HG03558 (cell line): ENCODE data around the gene INSM1.

Source experiments
- ATAC-seq: cut with Tn5 transposase; IDR thresholded peaks from one replicate; pipeline ENCODE4 v1.9.1; 2021; ENCODE audit warnings: moderate number of reproducible peaks; ENCODE audit not compliant: unreplicated experiment; ENCODE audit errors: extremely low read depth

The INSM1 gene

DNA sequence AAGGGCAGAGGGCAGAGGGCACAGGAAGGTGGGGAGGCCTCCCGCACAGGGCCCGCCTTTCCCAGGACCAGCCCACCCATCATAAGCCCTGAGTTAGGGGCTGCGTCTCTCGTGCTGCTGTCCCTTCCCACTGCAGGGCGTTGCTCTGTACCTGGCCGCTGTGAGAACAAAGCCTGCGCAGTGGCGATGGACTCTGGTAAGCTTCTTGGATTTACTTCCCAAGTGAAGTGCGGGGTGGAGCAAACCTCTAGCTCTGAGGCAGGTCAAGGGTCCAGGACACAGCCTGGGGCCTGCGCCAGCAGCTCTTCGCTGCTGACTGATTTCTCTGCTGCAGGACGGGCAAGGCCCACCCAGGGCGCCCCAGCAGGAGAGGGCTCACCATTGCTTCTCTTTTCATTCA is 23.9 kb downstream of the INSM1 start:
- ATAC-seq, result no peak

DNA sequence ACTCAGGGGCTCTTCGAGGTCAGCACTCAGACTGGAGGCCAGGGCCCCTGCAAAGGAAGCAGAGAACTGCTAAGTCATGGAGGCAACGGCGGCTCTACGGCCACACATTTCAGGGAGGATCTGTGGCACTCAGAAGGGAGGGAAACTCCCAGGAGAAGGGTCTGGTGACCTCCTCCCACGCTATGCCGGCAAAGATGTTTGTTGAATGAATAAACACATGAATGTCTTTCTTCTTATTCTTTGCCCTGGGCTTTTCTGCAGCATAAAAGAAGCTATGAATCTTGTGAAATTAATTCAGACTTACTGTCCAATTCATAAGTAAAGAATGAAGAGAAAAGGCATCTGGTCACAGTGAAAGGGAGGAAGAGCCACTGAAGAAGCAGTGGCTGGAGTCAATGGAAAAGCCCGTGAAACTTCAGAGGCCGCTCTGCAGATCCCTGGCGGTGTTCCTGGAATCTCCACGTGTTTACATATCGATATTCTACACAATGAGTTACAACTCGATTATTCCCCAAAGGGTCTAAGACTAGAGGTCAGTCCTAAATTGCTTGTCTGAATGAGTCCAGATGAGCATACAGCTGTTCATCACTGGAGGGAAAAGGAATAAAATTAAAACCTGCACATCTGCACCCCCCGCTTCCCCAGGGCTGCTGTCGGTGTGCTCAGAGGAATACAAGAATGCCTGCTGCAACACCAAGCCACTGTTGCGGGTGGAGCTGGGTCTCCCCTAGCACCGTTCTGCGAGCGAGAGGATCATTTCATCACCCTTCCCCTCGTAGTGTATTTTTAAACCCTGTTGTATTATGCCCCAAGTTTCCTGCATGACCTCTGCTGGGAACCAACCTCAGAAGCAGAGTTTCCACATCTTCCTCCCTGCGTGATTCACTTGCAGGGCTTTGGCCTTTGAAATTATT is 25.6 kb downstream of the INSM1 start:
- no peak for ATAC-seq

DNA sequence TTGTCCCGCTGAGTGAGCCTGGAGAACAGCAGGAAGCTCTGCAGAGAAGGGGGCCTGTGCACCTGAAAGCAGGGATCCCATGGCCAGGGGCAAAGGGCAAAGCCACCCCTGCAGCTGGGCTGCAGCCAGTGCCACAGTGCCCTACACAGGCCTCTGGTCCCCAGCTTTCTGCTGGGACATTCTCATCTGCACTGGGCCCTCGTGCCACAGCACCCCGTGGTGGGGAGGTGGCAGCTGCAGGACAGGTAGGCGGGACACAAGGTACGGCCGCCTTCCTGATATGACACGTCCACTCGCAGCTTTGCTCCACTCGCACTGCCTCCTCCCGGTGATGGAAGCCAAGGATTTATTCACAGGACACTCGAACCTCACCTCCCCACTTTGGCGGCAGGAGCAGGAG is 27.2 kb downstream of the INSM1 start:
- ATAC-seq, result no peak

DNA sequence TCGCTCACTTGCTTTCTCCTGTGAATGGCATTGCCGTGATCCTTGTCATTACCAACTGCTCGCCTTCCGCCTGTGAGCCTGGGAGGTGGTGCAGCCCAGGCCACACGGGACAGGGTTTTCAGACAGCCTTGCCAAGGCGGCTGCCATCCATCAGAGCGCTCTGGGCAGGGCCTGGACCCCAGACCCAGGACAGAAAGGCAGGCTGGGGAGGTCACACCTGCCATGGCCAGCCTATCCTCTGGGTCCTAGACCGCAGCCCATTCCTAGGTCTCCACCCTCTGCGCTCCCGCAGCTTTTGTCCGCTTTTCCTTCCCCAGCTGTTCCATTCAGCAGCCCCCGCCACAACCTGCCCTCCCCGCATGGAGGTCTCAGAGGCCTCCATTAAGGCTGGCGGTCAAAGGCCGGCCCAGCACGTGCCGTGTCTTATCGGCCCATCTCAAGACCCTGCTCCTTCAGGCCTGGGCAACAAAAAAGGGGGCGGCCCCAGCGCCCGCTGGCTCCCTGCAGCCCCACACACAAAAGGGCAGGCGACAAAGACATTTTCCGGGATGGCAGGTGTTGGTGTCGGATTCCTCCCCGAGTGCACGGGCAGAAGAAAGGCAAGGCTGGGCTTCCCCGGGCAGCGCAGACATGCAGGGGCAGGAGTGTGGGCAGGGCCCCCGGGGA is 28.1 kb downstream of the INSM1 start:
- no peak for ATAC-seq

DNA sequence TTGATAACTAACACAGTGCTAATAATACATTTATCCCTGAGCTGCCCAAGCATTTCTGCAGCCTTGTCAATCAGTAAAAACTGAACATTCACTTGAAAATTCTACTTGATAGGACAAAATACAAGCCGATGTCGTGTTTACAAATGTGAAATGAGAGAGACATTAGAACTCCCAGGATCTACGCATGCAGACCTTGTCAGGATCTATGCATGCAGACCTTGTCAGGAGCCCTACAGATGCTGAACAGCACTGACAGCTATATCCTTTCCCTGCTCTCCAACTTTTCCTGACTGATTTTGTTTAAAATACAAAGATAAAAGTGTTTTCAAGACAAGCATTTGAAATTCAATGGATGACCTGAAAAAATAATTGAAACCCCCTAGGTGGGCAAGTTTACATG is 28.9 kb downstream of the INSM1 start:
- ATAC-seq, result no peak

DNA sequence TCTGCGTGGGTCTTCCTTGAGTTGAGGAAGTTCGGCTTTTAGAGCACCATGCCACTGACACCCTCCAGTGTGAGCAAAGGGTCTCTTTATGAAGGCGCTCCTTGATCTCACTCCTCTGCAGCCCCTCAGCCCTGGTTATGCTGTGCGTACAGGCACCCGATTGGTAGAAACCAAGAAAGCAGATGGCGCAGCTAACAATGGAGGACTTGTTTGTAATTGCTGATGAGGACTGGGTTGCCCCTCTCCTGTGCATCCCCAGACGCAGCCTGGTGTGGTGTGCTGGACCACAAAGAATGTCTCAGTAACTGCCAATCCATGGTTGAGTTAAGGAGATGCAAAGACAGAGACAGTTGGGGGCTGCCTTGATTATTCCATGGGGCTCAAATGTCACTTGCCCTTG is 30.2 kb downstream of the INSM1 start:
- no peak for ATAC-seq

DNA sequence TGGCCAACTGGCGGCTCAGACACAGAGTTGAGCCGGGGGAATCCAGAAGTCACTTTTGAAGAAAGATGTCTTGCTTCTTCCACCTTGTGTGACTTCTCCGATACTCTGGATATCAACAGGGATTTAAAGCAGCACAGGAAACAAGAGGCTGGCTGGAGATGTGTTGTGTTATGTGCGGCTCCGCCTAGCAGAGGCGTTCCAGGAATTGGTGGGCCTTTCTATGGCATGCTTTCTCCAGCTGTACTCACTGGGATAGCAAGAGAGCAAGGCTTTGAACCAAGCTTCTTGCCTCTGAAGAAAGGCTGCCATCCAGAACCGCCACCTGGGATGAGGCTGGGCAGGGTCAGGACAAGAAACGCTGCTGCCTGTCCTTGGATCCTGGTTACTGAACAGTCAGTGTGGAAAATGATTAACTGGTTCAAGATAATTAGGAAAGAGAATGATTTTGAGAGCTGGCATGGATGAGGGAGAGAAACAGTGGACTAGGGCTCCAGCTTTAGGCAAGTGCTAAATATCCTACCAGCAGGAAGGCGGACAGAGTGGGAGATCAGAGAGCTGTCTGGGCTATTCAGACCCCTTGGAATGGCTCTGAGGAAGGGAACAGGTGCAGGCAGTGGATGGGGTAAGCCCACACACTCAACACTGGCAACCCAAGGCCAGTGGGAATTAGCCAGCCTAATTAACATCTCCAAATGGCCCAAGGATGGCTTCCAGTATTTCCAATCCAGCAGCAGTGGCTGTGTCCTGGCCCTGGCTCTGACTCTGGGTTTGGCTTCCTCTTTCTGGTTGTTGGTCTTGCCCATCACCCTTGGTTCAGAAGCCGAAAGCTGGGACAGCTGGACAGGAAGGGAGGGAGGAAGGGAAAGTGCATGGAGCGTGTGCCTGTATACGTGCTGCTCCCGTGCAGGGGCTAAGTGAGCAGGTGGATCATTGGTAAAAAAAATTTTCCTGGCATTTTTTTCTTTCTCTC is 31.9 kb downstream of the INSM1 start:
- no peak for ATAC-seq

DNA sequence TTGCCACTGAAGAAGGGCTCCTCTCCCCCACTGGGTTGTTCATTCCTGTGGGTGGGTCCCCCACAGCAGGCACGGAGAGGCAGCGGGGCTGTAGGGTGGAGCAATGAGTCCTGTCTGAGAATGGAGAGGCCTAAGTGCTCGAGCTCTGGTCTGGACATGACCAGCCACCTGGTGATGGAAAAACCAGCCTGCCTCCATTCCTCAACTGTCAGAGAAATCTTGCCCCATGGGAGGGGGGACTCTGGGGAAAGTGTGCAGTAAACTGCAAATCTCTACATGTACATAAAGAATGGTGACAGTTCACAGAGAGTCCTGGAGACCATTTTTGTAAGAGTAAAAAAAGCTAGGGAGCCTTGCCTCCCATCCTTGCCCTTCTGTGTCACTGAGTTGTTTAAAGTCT is 34.1 kb downstream of the INSM1 start:
- no peak for ATAC-seq

DNA sequence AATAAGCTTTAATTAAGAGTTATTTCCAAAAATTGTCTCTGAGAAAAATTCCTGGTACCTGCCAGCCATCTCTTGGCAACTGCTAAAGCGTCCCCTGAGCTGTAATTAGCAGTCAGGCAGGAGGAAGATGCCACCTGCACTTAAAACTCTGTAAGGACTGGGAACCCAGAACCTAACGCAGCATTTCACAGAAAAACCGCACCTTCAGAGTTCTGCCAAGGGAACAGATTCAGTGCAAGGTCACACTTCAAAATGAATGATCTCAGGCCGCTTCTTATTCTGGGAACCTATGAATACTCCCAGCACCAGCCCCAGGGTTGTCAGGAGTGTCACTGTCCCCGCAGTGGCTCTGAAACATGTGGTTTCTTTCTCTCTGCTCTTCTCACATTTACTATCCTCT is 36.7 kb downstream of the INSM1 start:
- no peak for ATAC-seq

DNA sequence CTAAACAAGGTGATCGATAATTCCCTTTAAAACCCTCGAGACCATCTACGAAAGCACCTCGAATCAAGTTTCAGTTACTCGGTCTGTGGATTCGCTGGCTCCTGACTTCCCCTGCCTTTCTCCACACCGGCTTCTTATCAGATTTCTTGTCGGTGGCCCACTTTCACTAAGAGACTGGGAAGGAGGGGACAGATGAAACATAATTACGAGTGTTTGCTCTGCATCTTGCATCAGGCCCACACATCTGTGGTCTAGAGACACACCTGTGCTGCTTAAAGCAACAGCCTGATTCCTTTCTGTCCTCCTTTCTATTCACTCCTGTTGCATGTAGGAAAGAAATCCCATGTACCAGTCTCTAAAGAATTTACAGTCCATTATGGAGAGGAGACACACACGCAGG is 37.7 kb downstream of the INSM1 start:
- ATAC-seq, result no peak

DNA sequence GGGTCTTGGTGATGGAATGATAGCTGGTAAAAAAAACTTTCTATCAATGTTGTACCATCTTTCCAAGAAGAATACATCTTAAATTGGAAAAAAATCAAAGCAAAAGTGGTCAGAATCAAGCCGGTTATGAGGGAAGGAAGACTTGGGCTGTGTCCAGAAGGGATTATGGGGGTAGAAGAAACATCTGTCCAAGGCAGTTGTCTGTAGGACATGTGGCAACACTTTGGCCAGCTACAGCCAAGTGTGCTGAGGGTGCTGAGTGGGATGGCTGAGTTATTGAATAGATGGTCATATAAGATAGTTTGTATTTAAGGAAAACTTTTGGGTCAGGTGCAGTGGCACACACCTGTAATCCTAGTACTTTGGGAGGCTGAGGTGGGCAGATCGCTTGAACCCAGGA is 38.4 kb downstream of the INSM1 start:
- ATAC-seq, result no peak

DNA sequence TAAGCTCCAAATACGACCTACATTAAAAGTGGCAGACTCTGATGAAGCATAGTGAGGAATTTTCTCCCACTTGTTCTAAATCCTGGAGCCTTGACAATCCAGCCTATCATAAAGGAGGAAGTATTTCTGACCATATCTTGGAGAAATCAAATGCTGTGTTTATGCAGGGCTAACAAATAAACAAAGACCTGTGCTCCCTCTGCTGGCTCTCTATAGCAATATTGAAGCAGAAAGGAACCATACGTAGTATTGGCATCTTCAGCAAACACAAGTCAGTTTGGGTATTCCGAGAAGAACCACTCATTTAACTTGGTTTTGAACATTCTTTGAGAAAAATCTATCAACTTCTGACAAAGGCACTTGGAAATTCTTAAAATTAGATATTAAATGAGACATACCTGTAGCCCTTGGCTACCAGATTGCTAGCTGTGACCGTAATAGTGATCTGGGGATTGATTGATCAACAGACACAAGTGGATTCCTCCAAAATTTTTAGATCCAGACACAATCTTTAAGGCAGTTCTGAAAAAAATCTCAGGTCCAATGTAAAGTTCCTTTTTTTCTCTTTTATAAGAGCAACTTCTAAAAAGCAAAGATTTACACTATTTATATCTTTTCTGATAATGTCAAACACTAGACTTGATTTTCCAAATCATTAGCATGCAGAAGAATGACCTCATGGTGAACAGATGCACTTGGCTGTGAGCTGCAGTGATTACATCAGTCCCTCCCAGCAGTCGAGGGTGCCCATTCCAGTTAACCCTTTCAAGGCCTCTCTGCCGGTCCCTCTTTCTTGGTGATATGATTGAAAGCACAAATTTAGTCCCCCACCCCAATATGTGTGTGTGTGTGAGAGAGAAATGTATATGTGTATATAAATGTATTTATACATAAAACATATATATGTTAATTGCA is 40.2 kb downstream of the INSM1 start:
- no peak for ATAC-seq

DNA sequence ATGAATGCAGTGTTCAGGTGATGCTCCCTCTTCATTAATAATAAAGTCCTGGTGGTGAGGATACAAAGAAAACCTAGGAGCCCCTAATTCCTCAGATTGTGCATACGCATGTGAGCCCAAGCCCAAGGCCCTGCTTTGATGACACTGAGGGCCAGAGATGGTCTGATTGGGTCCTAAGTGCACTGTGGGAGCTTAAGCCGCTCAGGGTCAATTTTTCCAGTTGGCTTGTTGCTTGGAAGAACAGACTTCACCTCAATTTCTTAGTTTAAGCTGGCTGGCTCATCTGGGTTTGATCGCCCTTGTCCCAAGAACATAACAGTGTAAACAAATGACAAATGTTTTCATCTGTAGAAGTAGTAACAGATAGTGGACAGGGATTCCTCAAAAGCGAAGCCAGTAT is 41.4 kb downstream of the INSM1 start:
- ATAC-seq, result no peak

DNA sequence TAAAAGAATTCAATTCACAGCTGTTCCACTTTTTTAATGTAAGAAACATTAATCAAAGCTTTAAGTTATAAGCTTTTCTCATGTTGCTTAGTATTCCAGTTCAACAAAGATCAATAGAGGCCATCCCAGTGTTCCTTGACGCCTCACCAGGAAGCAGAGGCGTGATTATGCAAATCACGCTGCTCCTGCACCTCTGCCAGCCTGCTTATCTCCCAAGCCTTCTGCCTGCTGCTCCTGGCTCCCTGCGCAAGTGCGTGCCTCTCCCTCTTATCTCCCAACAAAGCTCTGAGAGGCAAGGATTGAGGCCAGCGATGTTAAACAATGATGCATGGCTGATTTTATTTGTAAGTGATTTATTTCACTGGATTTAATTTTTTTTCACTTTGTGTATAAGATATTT is 42.8 kb downstream of the INSM1 start:
- no peak for ATAC-seq

DNA sequence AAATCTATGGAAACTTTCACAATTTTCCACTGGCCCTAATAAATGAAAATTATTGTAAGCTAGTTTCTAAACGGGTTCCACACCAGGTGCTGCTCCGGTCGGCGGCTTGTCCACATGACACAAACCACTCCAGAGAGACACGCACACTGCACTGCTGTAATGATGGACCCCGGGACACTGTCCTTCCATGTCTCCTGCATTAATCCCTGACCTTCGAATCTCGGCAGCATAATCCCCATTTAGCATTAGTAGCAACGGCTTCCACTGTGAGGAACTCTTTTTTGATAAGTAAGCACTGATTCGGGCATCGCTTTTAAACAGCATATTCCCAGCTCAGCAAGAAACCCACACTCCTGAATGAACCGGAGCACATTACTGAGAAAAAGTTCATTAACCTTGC is 43.5 kb downstream of the INSM1 start:
- no peak for ATAC-seq

DNA sequence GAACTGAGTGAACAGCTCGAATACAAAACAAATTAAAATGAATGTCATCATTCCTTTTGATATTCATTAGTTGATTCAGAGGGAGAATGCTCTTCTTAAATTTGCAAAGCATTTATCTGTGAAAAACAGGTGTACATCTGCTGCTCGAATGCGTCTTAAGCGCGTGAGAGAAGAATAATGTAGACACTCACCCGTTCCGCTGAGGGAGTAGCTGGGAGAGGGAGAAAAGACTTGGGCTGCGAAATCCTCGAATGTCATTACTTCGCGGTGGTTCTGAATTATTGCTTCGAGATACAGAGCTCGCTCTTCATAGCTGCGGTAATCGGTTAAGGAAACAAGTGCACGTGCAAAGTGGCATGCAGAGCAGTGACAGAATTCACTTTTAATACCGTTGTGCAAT is 43.9 kb downstream of the INSM1 start:
- ATAC-seq, result no peak

DNA sequence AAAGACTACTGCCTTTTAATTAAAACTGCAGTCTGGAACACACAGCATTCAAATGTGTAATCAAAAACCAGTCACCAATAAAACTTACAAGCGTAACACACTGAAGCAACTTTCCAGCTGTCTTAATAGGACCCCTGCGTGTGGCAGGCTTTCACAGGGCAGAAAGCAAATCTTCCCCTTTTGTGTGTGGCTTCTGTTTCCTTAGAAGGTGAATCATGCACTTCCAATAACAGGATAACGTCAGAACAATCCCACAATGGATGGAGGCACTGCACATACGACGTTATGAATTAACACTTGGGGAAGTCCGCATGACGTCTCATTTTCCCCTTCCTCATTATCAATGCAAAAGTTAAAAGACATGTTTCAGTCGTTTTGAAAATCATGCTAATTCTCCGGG is 44.8 kb downstream of the INSM1 start:
- ATAC-seq, result no peak

DNA sequence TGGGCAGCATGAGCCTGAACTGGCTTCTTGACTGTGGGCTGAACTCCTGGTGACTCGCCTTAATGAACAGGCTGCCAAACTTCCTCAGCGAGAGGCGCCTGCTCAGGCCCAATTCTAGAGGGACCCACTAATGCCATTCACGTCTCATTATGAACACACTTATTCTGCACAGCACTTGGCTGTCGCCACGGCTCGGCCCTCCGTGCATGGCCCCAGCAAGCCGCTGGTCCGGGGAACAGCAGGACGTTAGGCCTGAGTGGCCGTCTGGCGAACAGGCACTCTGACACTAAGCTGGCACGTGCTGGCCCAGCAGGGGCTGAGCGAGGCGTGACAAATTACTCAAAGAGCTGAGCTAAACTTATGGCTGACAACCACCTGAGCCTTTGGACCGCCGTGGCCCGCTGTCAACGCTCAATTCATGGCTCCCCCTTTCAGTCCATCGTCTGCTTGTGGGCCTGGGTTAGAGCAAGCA is 45.9 kb downstream of the INSM1 start:
- no peak for ATAC-seq

DNA sequence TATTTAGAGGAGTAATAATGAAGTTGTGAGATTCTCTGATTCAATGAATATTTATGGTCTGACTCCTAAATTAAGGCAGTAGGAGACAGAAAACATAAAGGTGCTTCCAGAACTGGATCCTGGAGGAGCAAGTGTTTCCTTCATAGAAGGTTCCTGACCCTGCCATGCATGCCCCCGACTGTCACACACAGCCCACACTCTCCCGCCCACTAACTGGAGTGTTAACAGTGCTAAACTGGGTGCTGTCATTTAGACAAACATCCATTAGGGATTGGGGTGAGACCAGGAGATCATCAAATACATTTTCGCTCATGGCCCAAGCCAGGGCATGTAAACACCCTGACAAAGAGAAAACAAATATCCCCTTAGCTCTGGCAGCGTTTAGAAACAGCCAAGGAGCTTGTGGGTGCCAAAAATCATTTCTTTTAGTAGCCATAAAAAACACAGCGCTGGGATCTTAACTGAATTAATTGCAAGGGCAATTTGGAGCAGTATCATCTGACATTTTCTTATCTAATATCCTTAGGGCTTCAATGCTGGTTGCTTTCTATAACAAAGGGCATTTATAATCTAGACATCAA is 46.8 kb downstream of the INSM1 start:
- no peak for ATAC-seq
